WERI-Rb-1 (cell line): ENCODE data around the gene RNF44.

ENCODE experiments used
- DNase-seq: peaks from one replicate; pipeline ENCODE4 v3.0.0-alpha.2; 2020
- H3K27ac ChIP-seq: fragments of 250-450 bp; sonication (Bioruptor Pico); 2 replicates; pipeline ENCODE4 v1.5.1; 2020; ENCODE audit warnings: mild to moderate bottlenecking, moderate library complexity
- H3K27me3 ChIP-seq: fragments of 250-450 bp; sonication (Bioruptor Pico); 2 replicates; pipeline ENCODE4 v1.5.1; 2021; ENCODE audit warnings: mild to moderate bottlenecking, low read depth, moderate library complexity; ENCODE audit not compliant: insufficient read depth, severe bottlenecking
- H3K36me3 ChIP-seq: fragments of 250-450 bp; sonication (Bioruptor Pico); 2 replicates; pipeline ENCODE4 v1.5.1; 2020; ENCODE audit warnings: mild to moderate bottlenecking, moderate library complexity
- H3K4me3 ChIP-seq: 2 replicates; pipeline ENCODE4 v1.5.1; 2011; ENCODE audit warnings: low read depth, mild to moderate bottlenecking, control low read depth, low read length
- H3K9me3 ChIP-seq: fragments of 250-450 bp; sonication (Bioruptor Pico); 2 replicates; pipeline ENCODE4 v1.5.1; 2021; ENCODE audit warnings: mild to moderate bottlenecking, moderate library complexity; ENCODE audit not compliant: severe bottlenecking
- TF ChIP-seq, protein P1 (sequence below): IDR thresholded peaks from 2 replicates; pipeline ENCODE4 v1.5.1; 2011; ENCODE audit warnings: low read depth, mild to moderate bottlenecking, control low read depth, inconsistent platforms, low read length

The RNF44 gene

GRCh38 chr5:176577312-176578176 is 40.3 kb upstream of the RNF44 start:
- TF ChIP-seq, protein P1, sequence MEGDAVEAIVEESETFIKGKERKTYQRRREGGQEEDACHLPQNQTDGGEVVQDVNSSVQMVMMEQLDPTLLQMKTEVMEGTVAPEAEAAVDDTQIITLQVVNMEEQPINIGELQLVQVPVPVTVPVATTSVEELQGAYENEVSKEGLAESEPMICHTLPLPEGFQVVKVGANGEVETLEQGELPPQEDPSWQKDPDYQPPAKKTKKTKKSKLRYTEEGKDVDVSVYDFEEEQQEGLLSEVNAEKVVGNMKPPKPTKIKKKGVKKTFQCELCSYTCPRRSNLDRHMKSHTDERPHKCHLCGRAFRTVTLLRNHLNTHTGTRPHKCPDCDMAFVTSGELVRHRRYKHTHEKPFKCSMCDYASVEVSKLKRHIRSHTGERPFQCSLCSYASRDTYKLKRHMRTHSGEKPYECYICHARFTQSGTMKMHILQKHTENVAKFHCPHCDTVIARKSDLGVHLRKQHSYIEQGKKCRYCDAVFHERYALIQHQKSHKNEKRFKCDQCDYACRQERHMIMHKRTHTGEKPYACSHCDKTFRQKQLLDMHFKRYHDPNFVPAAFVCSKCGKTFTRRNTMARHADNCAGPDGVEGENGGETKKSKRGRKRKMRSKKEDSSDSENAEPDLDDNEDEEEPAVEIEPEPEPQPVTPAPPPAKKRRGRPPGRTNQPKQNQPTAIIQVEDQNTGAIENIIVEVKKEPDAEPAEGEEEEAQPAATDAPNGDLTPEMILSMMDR, result no peak
- no peak for DNase-seq

GRCh38 chr5:176575488-176576422 is 38.6 kb upstream of the RNF44 start:
- H3K27me3 ChIP-seq, result no peaks in the 10 kb centered on the region
- H3K36me3 ChIP-seq, result no peaks in the 10 kb centered on the region
- H3K27ac ChIP-seq, result no peak overlapping the region
- H3K4me3 ChIP-seq, result no peak overlapping the region
- no peak for DNase-seq
- TF ChIP-seq, protein P1, result no peak
- H3K9me3 ChIP-seq, result no peaks in the 10 kb centered on the region

More at GRCh38 chr5:176577312-176578176, 40.3 kb upstream of the RNF44 start:
- Histone ChIP-seq H3K27me3 (no peaks in the 10 kb centered on the region), H3K4me3 (no peak overlapping the region), H3K27ac (no peak overlapping the region; the same call in 1 of the 2 replicates), H3K9me3 (no peaks in the 10 kb centered on the region), H3K36me3 (no peaks in the 10 kb centered on the region)

GRCh38 chr5:176575066-176575465 is 37.9 kb upstream of the RNF44 start:
- Histone ChIP-seq H3K9me3 (no peaks in the 10 kb centered on the region), H3K27me3 (no peaks in the 10 kb centered on the region), H3K4me3 (no peak overlapping the region), H3K27ac (no peak overlapping the region), H3K36me3 (no peaks in the 10 kb centered on the region)
- TF ChIP-seq, protein P1, result no peak
- DNase-seq, result no peak

- no peaks in the 10 kb centered on the region for H3K27me3 ChIP-seq
- DNase-seq, result no peak
- TF ChIP-seq, protein P1, result no peak
- no peak overlapping the region for H3K27ac ChIP-seq
- no peaks in the 10 kb centered on the region for H3K9me3 ChIP-seq
- no peaks in the 10 kb centered on the region for H3K36me3 ChIP-seq
- no peak overlapping the region for H3K4me3 ChIP-seq
Observed at GRCh38 chr5:176574297-176574591, 37.0 kb upstream of the RNF44 start.

- no peak overlapping the region for H3K4me3 ChIP-seq
- TF ChIP-seq, protein P1, result peak; percentile 97
- no peaks in the 10 kb centered on the region for H3K36me3 ChIP-seq
- H3K27me3 ChIP-seq, result no peaks in the 10 kb centered on the region
- H3K9me3 ChIP-seq, result no peaks in the 10 kb centered on the region
- peak; percentile 82 for DNase-seq
- H3K27ac ChIP-seq, result no peak overlapping the region
Observed at GRCh38 chr5:176573564-176574296, 36.5 kb upstream of the RNF44 start.
